LNCAP (cell line): ENCODE measurements around the gene LAMC1.

Experiments used
- TF ChIP-seq, protein P1 (sequence below): fragments of 450-650 bp; IDR thresholded peaks from 2 replicates; pipeline ENCODE4 v1.5.1; 2017; ENCODE audit warnings: mild to moderate bottlenecking

LAMC1 gene

DNA sequence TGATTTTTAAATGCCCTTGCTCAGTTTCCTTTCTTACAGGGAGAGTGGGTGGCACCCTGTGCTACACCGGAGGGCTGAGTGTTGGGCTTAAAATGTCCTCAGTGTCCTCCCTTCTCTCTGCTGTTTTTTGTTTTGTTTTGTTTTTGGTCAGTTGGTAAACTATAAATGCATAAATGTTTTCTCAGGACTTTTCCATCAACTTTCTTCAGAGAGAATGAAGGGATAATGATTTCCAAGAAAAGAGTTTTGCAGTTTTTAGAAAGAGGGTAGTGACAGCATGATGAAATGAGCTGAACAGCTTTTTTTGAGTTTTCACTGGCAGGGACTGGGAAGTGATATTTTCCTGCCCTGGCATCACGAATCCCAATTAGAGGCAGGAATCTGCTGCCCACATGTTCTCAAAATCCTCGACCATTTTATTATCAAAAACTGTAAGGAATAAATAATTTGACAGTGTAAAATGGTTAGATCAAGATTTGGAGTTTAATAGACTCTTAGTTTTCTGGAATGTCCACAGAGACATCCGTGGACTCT lies 15.2 kb downstream of the LAMC1 start:
- TF ChIP-seq, protein P1, sequence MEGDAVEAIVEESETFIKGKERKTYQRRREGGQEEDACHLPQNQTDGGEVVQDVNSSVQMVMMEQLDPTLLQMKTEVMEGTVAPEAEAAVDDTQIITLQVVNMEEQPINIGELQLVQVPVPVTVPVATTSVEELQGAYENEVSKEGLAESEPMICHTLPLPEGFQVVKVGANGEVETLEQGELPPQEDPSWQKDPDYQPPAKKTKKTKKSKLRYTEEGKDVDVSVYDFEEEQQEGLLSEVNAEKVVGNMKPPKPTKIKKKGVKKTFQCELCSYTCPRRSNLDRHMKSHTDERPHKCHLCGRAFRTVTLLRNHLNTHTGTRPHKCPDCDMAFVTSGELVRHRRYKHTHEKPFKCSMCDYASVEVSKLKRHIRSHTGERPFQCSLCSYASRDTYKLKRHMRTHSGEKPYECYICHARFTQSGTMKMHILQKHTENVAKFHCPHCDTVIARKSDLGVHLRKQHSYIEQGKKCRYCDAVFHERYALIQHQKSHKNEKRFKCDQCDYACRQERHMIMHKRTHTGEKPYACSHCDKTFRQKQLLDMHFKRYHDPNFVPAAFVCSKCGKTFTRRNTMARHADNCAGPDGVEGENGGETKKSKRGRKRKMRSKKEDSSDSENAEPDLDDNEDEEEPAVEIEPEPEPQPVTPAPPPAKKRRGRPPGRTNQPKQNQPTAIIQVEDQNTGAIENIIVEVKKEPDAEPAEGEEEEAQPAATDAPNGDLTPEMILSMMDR = no peak

DNA sequence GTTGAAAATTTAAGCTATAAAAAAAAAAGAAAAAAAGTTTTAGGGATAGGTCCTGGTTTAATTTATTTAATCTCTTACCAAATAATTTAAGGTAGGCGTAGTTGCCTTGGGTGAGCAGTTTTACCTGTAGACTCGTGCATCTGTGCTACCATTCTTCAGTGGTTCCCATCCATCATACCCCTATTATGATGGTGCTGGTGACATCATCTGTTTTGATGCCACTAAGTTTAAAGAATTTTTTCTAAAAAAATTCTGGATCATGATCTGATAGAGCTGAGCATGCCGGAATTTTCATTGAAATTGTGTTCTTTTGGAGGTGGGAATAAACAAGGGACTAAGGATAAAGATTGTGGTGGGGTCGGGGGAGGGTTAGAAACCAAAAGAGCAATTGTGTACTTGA lies 15.7 kb downstream of the LAMC1 start:
- TF ChIP-seq, protein P1 = no peak

GRCh38 chr1:183039330-183039729 lies 16.1 kb downstream of the LAMC1 start:
- TF ChIP-seq, protein P1 = no peak

DNA sequence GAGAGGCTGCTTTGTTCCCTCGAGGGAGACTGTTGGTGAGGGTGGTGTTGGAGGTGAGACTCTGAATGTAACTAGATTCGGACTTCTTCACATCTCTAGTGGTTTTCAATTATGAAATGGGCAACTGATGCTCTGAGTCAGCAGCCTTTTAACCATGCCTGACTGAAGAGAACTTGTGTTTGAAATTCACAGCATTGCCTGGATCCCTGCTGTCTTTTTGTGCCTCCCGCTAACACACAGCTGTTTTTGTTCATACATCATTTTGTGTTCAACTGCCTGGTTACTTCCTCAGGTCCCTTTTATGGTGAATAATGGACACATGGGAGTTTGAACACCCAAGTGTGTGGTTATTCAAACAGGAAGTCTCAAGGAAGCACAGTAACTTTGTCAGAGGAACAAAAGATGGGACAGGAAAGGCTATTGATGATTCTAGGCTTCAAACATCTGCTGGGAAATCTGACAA lies 16.8 kb downstream of the LAMC1 start:
- TF ChIP-seq, protein P1 = no peak

- TF ChIP-seq, protein P1 = no peak
Observed at GRCh38 chr1:183040547-183040971, 17.3 kb downstream of the LAMC1 start.

GRCh38 chr1:183043254-183043653 lies 20.0 kb downstream of the LAMC1 start:
- TF ChIP-seq, protein P1 = no peak

DNA sequence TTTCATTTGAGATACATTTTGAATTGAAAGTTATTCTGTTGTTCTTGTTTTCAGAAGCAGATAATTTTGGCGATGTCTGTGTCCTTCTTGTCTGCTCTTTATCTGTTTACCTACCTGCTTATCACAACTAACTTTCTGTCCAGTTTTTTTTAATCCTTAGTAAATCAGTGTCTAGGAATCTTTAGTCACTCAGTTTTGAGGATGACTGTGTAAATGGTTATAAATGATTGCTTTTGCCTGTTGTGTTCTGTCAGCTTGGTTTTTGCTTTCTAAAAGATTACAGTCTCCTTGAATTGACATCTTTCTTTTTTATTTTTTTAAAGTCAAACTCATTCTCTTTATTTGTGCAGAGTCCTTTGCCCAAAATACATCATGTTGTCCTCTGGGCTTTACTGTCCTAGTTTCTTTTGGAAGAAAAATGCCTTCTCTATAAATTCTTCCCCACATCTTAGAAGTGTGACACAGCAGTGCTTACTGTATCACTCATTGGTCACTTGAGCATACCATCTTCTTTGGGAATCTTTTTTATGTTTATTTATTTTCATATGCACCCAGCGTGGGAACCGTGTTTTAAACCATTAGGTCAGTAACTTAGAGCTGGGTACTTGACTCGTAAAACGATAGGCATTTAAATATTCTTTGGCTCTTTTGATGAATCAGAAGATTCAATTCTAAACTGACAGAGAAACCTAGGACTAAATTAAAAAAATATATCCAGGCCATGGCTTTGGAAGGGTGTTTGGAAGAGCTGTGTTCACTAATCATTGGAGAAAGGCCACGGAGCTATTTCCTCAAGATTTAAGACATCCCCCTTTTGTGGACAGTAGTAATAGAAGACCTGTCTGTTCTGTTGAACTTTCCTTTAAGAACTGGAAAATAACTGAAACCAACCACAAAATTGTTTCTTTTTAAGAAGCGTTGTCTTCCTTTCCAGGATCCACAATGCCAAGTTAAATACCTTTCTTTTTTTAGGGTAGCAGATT lies 20.9 kb downstream of the LAMC1 start:
- TF ChIP-seq, protein P1 = no peak
